ENCODE data around the gene FUZ. TPM values are rescaled to one million over a fixed set of nuclear protein-coding genes. Genes with fewer than 3 reads are reported as not detected.

Gene FUZ
- total RNA-seq, 1 experiment from 2014 or later = 1.1 TPM

DNA sequence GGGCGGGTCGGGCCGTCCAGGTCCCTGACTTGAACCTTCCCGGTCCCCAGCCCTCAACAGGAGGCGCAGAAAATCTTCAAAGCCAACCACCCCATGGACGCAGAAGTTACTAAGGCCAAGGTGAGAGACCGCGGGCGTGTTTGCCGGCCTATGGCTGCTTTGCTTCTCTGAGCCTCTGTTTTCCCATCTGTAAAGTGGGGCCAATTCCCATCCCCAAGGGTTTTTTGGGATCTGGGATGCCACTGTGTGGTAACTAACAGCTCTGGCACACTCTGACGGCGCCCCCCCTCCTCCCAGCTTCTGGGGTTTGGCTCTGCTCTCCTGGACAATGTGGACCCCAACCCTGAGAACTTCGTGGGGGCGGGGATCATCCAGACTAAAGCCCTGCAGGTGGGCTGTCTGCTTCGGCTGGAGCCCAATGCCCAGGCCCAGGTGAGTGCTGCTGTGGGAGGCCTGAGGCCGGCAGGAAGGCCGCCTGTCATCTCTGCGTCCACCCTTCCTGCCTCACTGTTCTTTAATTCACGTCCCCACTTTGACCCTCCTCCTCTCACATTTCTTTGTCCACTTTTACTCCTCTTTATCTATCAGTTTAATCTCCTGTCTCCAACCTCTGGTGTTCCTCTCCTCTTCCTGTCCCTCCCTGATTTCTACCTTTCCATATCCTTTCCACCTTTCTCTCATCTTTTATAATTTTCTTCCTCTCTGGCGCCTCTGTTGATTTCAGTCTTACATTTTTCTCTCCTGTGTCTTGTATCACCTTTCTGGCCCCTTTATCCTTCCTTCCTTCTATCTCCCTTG lies 7.1 kb downstream of the FUZ start:
- Histone ChIP-seq H3K36me3 (ENCODE audit: control insufficient read depth in 1 of 2, insufficient read depth in 2 of 2, low read length in 2 of 2) (peaks cover 2 to 3% of the 10 kb centered on the region in 2 experiments; a peak in 3 of 4 replicates), H2AFZ (ENCODE audit: low read depth, low read length, poor library complexity, severe bottlenecking) (no peak overlapping the region), H3K4me2 (ENCODE audit: low read length) (peak overlapping the region; percentile 48), H3K9ac (ENCODE audit: low read length) (no peak overlapping the region), H3K9me3 (ENCODE audit: control insufficient read depth in 1 of 2, insufficient read depth in 1 of 2, low read depth in 1 of 2, low read length in 2 of 2) (no peaks in the 10 kb centered on the region), H3K27ac (ENCODE audit: low read depth, low read length) (peak overlapping the region; percentile 53), H3K9me2 (ENCODE audit: insufficient read depth) (no peaks in the 10 kb centered on the region), H3K4me3 (replicated peaks in 1 of 2; ENCODE audit: low read depth in 1 of 2, low read length in 2 of 2) (no peak overlapping the region; a peak in 1 of 4 replicates), H3K27me3 (ENCODE audit: insufficient read depth, low read length) (no peaks in the 10 kb centered on the region), H4K20me1 (ENCODE audit: insufficient read depth) (no peaks in the 10 kb centered on the region), H3K79me2 (ENCODE audit: insufficient read depth, low read length) (no peaks in the 10 kb centered on the region), H3K4me1 (ENCODE audit: control insufficient read depth in 1 of 2, insufficient read depth in 2 of 2, low read length in 2 of 2) (peaks cover 4 to 34% of the 10 kb centered on the region in 2 experiments; a peak in 3 of 4 replicates)
- BruUV-seq (replicated peaks) = TSS peak; percentile 46
- POLR2A ChIA-PET = interaction anchor here (1.2 to 1.7 kb wide), 2 partner anchors 45 to 124 kb away, joined by 3 to 9 read pairs; partner anchors contain the start of genes NUP62 and PTOV1
- no peak for TF ChIP-seq FOSL1 (IDR thresholded peaks at IDR 0.05; ENCODE audit: low read depth)
- no peak for TF ChIP-seq EZH2phosphoT487 (IDR thresholded peaks at IDR 0.05; ENCODE audit: borderline replicate concordance)
- TF ChIP-seq POLR2A (IDR thresholded peaks at IDR 0.05; ENCODE audit: borderline replicate concordance, extremely low read depth, insufficient read depth, insufficient read length) = no peak
- no peak for TF ChIP-seq SRF (IDR thresholded peaks at IDR 0.05; ENCODE audit: low read depth)
- TF ChIP-seq ZBTB33 (IDR thresholded peaks at IDR 0.05; ENCODE audit: extremely low read depth, insufficient replicate concordance, low read length) = no peak
- no peak for TF ChIP-seq ZNF274 (IDR thresholded peaks at IDR 0.05; ENCODE audit: low read depth, low read length)
- DNase-seq (ENCODE audit: low read depth, low spot score) (no peak), ATAC-seq (no peak)
- CTCF ChIA-PET = interaction anchor here (1.0 to 2.4 kb wide), 4 partner anchors 12 to 124 kb away, joined by 3 to 8 read pairs (median 3); partner anchors contain the start of genes AP2A1 and MED25
- RAD21 ChIA-PET (ENCODE audit: low non-redundant PET in 1 of 2, low total read pairs in 2 of 2, uncharacterized antibody in 2 of 2, unreplicated experiment in 2 of 2) = no interaction called here
- intact Hi-C loops (cut with micrococcal nuclease) = loop anchor here (5.0 kb wide), 1 partner anchor 39 kb away; the partner anchor contains the start of gene AP2A1

All from HCT116 (cell line).